ENCODE data around the gene FAM184A. TPM values are rescaled to one million over a fixed set of nuclear protein-coding genes. Genes with fewer than 3 reads are reported as not detected.

Gene FAM184A
- total RNA-seq, 1 experiment from 2014 or later: 1.3 TPM

DNA sequence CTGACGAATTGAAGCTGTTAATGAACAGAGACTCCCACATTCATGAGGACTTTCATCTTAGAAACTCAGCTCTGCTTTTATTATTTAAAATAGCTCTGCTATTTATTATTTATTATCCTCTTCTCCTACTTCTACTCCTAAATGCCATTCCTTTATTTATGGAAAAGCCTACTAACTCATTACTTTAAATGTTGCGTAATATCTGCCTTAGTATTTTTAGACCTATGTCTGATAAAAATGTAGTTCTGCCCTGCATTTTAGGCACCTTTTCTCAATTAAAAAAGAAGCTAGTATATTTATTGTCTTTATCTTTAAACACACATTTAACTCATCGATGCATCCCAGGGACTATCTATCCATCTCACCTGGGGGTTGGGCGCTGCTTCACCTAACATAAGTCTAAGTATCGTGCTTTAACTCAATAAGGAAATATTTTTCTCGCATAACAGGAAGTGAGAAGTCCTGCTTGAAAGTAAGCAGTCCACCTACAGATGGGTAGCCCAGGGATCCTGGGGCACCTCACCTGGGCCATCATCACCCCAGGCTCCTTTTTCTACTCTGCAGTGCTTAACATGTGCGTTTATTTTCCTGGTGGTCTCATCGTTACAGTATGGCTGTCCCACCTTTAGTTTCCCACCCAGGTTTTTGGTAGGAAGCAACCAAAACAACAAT lies 31.3 kb upstream of the FAM184A start:
- POLR2A ChIA-PET: interaction anchor here (1.2 to 2.8 kb wide), 7 partner anchors 11 to 146 kb away, joined by 3 to 16 read pairs (median 5); no protein-coding TSS in a partner anchor
- intact Hi-C loops (cut with micrococcal nuclease): loop anchor here (1.0 to 2.0 kb wide), 3 partner anchors 141 to 825 kb away; no protein-coding TSS in a partner anchor
- H3K27me3 Mint-ChIP-seq (ENCODE audit: insufficient read depth, unreplicated experiment): no peaks in the 10 kb centered on the region
- H3K27ac Mint-ChIP-seq (ENCODE audit: low read depth, unreplicated experiment): no peak overlapping the region
- DNase-seq (ENCODE audit: unreplicated experiment): no peak
- H3K4me1 Mint-ChIP-seq (ENCODE audit: insufficient read depth, unreplicated experiment): no peaks in the 10 kb centered on the region
- CTCF ChIA-PET: interaction anchor here (0.5 to 13.7 kb wide), 41 partner anchors 7 to 1422 kb away, joined by 3 to 420 read pairs (median 5); partner anchors contain the start of gene FAM184A
- TF ChIP-seq, protein P1, sequence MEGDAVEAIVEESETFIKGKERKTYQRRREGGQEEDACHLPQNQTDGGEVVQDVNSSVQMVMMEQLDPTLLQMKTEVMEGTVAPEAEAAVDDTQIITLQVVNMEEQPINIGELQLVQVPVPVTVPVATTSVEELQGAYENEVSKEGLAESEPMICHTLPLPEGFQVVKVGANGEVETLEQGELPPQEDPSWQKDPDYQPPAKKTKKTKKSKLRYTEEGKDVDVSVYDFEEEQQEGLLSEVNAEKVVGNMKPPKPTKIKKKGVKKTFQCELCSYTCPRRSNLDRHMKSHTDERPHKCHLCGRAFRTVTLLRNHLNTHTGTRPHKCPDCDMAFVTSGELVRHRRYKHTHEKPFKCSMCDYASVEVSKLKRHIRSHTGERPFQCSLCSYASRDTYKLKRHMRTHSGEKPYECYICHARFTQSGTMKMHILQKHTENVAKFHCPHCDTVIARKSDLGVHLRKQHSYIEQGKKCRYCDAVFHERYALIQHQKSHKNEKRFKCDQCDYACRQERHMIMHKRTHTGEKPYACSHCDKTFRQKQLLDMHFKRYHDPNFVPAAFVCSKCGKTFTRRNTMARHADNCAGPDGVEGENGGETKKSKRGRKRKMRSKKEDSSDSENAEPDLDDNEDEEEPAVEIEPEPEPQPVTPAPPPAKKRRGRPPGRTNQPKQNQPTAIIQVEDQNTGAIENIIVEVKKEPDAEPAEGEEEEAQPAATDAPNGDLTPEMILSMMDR (IDR thresholded peaks at IDR 0.05; ENCODE audit: unreplicated experiment): no peak
- BruUV-seq (replicated peaks): no TSS peak
- no peaks in the 10 kb centered on the region for H3K9me3 Mint-ChIP-seq (ENCODE audit: unreplicated experiment)
- no peak overlapping the region for H3K4me3 Mint-ChIP-seq (ENCODE audit: unreplicated experiment)
- no peaks in the 10 kb centered on the region for H3K36me3 Mint-ChIP-seq (ENCODE audit: insufficient read depth, unreplicated experiment)

DNA sequence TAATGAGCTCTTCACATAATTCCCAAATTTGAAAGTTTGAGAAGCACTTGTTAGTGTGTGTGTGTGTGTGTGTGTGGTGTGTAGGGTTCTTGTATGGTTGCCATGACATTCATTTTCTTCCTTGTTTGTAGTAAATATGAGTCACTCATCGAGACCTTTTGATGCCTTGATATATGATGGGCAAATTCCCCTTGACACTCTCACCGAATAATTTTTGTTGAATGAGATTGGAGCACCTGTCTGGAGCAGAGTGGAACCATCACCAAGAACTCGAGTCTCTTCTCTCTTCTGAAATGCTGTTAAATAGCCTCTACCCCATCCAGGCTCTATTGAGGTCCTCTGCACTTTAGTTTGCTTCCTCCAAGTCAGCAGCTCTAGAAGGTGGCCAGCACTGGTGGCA lies 29.6 kb upstream of the FAM184A start:
- Mint-ChIP-seq H3K27ac (ENCODE audit: low read depth, unreplicated experiment) (no peak overlapping the region), H3K9me3 (ENCODE audit: unreplicated experiment) (no peaks in the 10 kb centered on the region), H3K4me1 (ENCODE audit: insufficient read depth, unreplicated experiment) (no peaks in the 10 kb centered on the region), H3K4me3 (ENCODE audit: unreplicated experiment) (no peak overlapping the region), H3K27me3 (ENCODE audit: insufficient read depth, unreplicated experiment) (no peaks in the 10 kb centered on the region), H3K36me3 (ENCODE audit: insufficient read depth, unreplicated experiment) (no peaks in the 10 kb centered on the region)
- DNase-seq (ENCODE audit: unreplicated experiment): no peak
- intact Hi-C loops (cut with micrococcal nuclease): no loop called here
- BruUV-seq (replicated peaks): no TSS peak
- ChIA-PET CTCF (interaction anchor here (0.7 to 13.7 kb wide), 5 partner anchors 29 to 486 kb away, joined by 3 to 420 read pairs (median 4); no protein-coding TSS in a partner anchor), POLR2A (interaction anchor here (1.3 to 1.4 kb wide), 2 partner anchors 138 to 145 kb away, joined by 3 to 5 read pairs; no protein-coding TSS in a partner anchor)
- TF ChIP-seq, protein P1 (IDR thresholded peaks at IDR 0.05; ENCODE audit: unreplicated experiment): no peak

DNA sequence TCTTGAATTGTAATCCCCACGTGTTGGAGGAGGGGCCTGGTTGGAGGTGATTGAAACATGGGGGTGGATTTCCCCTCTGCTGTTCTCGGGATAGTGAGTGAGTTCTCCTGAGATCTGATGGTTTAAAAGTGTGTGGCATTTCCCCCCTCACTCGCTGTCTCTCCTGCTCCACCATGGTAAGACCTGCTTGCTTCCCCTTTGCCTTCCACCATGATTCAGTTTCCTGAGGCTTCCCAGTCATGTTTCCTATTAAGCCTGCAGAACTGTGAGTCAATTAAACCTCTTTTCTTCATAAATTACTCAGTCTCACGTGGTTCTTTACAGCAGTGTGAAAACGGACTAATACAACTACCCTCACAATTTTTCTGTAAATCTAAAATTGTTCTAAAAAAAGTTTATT lies 26.8 kb upstream of the FAM184A start:
- Mint-ChIP-seq H3K9me3 (ENCODE audit: unreplicated experiment) (no peaks in the 10 kb centered on the region), H3K27me3 (ENCODE audit: insufficient read depth, unreplicated experiment) (no peaks in the 10 kb centered on the region), H3K4me1 (ENCODE audit: insufficient read depth, unreplicated experiment) (no peaks in the 10 kb centered on the region), H3K36me3 (ENCODE audit: insufficient read depth, unreplicated experiment) (no peaks in the 10 kb centered on the region), H3K4me3 (ENCODE audit: unreplicated experiment) (no peak overlapping the region), H3K27ac (ENCODE audit: low read depth, unreplicated experiment) (no peak overlapping the region)
- POLR2A ChIA-PET: interaction anchor here (0.6 to 0.9 kb wide), 2 partner anchors 126 to 168 kb away, joined by 3 read pairs; no protein-coding TSS in a partner anchor
- DNase-seq (ENCODE audit: unreplicated experiment): no peak
- intact Hi-C loops (cut with micrococcal nuclease): no loop called here
- no TSS peak for BruUV-seq (replicated peaks)
- CTCF ChIA-PET: interaction anchor here (0.7 to 1.2 kb wide), 5 partner anchors 8 to 127 kb away, joined by 3 to 7 read pairs (median 4); no protein-coding TSS in a partner anchor
- TF ChIP-seq, protein P1 (IDR thresholded peaks at IDR 0.05; ENCODE audit: unreplicated experiment): no peak

DNA sequence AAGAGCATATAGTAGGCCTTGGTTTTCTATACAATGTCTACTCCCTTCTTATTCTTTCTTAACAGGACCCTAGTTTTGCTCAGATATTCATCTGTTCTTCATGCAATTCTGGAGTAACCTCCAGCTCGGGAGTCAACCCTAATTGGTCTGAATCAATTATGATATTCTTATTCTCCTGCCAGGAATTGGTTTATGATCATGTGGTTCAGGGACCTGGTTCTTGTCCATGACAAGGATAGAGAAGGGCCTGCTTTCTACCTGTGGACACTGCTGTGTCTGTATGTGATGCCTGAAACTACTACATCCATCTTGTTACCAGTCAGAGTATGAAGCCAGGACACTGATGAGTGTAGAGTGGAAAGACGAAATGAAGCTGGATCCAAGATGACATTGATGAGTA lies 24.4 kb upstream of the FAM184A start:
- Mint-ChIP-seq H3K9me3 (ENCODE audit: unreplicated experiment) (no peaks in the 10 kb centered on the region), H3K4me3 (ENCODE audit: unreplicated experiment) (no peak overlapping the region), H3K36me3 (ENCODE audit: insufficient read depth, unreplicated experiment) (no peaks in the 10 kb centered on the region), H3K27ac (ENCODE audit: low read depth, unreplicated experiment) (no peak overlapping the region), H3K4me1 (ENCODE audit: insufficient read depth, unreplicated experiment) (no peaks in the 10 kb centered on the region), H3K27me3 (ENCODE audit: insufficient read depth, unreplicated experiment) (no peaks in the 10 kb centered on the region)
- CTCF ChIA-PET: interaction anchor here (0.5 to 1.8 kb wide), 7 partner anchors 8 to 140 kb away, joined by 3 to 12 read pairs (median 5); no protein-coding TSS in a partner anchor
- intact Hi-C loops (cut with micrococcal nuclease): no loop called here
- BruUV-seq (replicated peaks): no TSS peak
- POLR2A ChIA-PET: interaction anchor here (0.6 kb wide), 1 partner anchor 68 kb away, joined by 3 read pairs; no protein-coding TSS in a partner anchor
- DNase-seq (ENCODE audit: unreplicated experiment): no peak
- TF ChIP-seq, protein P1 (IDR thresholded peaks at IDR 0.05; ENCODE audit: unreplicated experiment): no peak

Measured in MCF 10A (cell line).